ENCODE measurements around the gene HBB.
"Not testable (repeated sequence)": the region's sequence is repeated elsewhere in the genome, so short reads cannot be mapped to it uniquely, and the experiment has no call there.

HBB gene

GRCh38 chr11:5226732-5227310 is at the start of gene HBB:
Gene HBB, minus strand, starts transcription at chr11:5227071. Its CDS starts 50 bp downstream, at chr11:5227021.
- no peak for DNase-seq (ENCODE audit: low spot score)

- no peak for DNase-seq (ENCODE audit: low spot score)
Observed at GRCh38 chr11:5275369-5276110, 48.7 kb upstream of the HBB start.

GRCh38 chr11:5274395-5274794 is 47.5 kb upstream of the HBB start:
- DNase-seq (ENCODE audit: low spot score), result no peak

GRCh38 chr11:5272395-5273017 is 45.6 kb upstream of the HBB start:
- DNase-seq (ENCODE audit: low spot score), result no peak

GRCh38 chr11:5269715-5270147 is 42.9 kb upstream of the HBB start, which contains the start of gene HBE1:
Gene HBE1, minus strand, starts transcription at chr11:5269945. Its CDS starts 55 bp downstream, at chr11:5269890.
- DNase-seq (ENCODE audit: low spot score), result no peak

- no peak for DNase-seq (ENCODE audit: low spot score)
Observed at GRCh38 chr11:5267033-5267563, 40.2 kb upstream of the HBB start.

GRCh38 chr11:5266609-5267008 is 39.7 kb upstream of the HBB start:
- no peak for DNase-seq (ENCODE audit: low spot score)

- no peak for DNase-seq (ENCODE audit: low spot score)
Observed at GRCh38 chr11:5265832-5266231, 39.0 kb upstream of the HBB start.

- DNase-seq (ENCODE audit: low spot score), result peak; percentile 52
Observed at GRCh38 chr11:5258543-5259262, 31.8 kb upstream of the HBB start.

GRCh38 chr11:5257296-5257695 is 30.4 kb upstream of the HBB start:
- no peak for DNase-seq (ENCODE audit: low spot score)

GRCh38 chr11:5254646-5255413 is 28.0 kb upstream of the HBB start, which contains the start of gene HBG2:
Gene HBG2, minus strand, starts transcription at chr11:5254781. Its CDS starts 53 bp downstream, at chr11:5254728.
- DNase-seq (ENCODE audit: low spot score), result not testable (repeated sequence)

- not testable (repeated sequence) for DNase-seq (ENCODE audit: low spot score)
Observed at GRCh38 chr11:5254023-5254422, 27.2 kb upstream of the HBB start.

- not testable (repeated sequence) for DNase-seq (ENCODE audit: low spot score)
Observed at GRCh38 chr11:5253440-5253839, 26.6 kb upstream of the HBB start.

GRCh38 chr11:5252919-5253265 is 26.0 kb upstream of the HBB start:
- DNase-seq (ENCODE audit: low spot score), result no peak

- no peak for DNase-seq (ENCODE audit: low spot score)
Observed at GRCh38 chr11:5252192-5252918, 25.5 kb upstream of the HBB start.

GRCh38 chr11:5251746-5252145 is 24.9 kb upstream of the HBB start:
- no peak for DNase-seq (ENCODE audit: low spot score)

GRCh38 chr11:5250543-5251204 is 23.8 kb upstream of the HBB start:
- no peak for DNase-seq (ENCODE audit: low spot score)

GRCh38 chr11:5249807-5250396 is 23.0 kb upstream of the HBB start, which contains the start of gene HBG1:
Gene HBG1, minus strand, starts transcription at chr11:5249857. Its CDS starts 53 bp downstream, at chr11:5249804.
- DNase-seq (ENCODE audit: low spot score), result not testable (repeated sequence)

GRCh38 chr11:5248498-5248897 is 21.6 kb upstream of the HBB start:
- not testable (repeated sequence) for DNase-seq (ENCODE audit: low spot score)
